ENCODE results near the gene PDS5B. TPM values are rescaled to one million over a fixed set of nuclear protein-coding genes. Genes with fewer than 3 reads are reported as not detected.

PDS5B gene
- total RNA-seq, 1 donor from 2014 or later: 62.7 TPM

Other genes with a start within 250 kb of the PDS5B start
- 17.7 and 20.0 TPM in 2 replicates for gene N4BP2L1, start 158.3 kb upstream of the PDS5B start, total RNA-seq
- 87.1 and 92.8 TPM in 2 replicates for gene N4BP2L2, start 47.7 kb upstream of the PDS5B start, total RNA-seq